ENCODE data around the gene DISP1.

Gene DISP1, protein sequence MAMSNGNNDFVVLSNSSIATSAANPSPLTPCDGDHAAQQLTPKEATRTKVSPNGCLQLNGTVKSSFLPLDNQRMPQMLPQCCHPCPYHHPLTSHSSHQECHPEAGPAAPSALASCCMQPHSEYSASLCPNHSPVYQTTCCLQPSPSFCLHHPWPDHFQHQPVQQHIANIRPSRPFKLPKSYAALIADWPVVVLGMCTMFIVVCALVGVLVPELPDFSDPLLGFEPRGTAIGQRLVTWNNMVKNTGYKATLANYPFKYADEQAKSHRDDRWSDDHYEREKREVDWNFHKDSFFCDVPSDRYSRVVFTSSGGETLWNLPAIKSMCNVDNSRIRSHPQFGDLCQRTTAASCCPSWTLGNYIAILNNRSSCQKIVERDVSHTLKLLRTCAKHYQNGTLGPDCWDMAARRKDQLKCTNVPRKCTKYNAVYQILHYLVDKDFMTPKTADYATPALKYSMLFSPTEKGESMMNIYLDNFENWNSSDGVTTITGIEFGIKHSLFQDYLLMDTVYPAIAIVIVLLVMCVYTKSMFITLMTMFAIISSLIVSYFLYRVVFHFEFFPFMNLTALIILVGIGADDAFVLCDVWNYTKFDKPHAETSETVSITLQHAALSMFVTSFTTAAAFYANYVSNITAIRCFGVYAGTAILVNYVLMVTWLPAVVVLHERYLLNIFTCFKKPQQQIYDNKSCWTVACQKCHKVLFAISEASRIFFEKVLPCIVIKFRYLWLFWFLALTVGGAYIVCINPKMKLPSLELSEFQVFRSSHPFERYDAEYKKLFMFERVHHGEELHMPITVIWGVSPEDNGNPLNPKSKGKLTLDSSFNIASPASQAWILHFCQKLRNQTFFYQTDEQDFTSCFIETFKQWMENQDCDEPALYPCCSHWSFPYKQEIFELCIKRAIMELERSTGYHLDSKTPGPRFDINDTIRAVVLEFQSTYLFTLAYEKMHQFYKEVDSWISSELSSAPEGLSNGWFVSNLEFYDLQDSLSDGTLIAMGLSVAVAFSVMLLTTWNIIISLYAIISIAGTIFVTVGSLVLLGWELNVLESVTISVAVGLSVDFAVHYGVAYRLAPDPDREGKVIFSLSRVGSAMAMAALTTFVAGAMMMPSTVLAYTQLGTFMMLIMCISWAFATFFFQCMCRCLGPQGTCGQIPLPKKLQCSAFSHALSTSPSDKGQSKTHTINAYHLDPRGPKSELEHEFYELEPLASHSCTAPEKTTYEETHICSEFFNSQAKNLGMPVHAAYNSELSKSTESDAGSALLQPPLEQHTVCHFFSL (N-terminal part only)

DNA sequence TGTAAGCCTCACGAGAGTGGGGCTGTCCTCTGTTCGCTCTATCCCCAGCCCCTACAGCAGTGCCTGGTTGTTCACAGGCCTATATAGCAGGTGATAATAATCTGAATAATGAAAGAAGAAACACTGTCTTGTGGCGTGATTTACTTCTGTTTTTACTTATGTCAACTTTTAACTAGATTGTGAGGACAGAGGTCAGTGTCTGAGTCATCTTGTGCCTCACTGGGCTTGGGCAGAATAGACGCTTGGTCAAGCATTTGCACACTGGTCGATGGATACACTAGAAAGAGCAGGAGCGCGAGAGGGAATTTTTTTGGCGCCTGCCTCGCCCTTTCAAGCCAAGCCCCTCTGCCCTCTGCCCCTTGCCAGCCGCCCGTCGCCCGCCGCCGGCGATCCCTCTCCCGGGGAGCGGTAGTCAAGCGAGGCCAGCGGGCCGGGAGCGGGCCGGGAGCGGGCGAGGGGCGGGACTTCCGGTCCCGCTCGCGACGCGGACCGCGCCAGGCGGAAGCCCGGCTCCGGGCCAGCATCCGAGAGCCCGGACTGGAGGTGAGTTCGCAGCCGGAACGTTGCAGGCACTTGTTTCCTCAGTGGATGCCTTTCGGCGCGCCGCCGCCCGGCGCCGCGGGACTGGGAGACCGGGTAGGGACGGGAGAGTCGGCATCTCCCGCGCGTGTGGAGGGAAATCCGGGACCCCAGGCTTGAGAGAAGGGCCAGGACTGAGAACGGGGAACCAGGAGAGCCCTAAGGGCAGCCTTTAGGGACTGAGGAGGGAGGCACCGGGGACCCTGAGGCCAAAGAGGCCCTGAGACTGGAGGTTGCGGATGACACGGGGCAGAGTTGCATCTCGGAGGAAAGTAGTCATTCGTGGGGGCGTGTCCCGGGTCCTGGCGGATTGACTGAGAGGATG lies at the start of gene DISP1:
Gene DISP1 (plus strand): TSS at position 504 of the 904 bp plus-strand sequence. CDS start 127,785 bp downstream, outside the sequence.
- peak; percentile 73 to 76 for DNase-seq

DNA sequence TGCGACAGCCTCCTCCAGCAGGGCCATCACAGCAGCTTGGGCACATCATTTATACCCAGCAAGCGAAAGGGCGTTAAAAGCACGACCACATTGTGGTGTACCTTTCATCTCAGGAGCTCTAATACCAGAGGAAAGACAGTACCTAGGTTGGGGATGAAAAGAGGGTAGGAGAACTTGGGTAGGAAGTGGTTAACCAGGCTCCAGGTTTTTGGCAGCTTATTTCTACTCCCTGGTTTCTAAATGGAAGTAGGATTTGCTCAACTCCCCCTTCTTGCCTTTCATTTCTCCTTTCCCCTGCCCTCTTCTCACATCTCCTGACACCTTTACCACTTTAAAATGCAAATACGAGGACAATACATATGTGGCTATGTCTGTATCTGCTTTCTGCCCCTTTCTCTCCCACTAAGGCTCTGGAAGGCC lies 47.7 kb upstream of the DISP1 start:
- no peak for DNase-seq

DNA sequence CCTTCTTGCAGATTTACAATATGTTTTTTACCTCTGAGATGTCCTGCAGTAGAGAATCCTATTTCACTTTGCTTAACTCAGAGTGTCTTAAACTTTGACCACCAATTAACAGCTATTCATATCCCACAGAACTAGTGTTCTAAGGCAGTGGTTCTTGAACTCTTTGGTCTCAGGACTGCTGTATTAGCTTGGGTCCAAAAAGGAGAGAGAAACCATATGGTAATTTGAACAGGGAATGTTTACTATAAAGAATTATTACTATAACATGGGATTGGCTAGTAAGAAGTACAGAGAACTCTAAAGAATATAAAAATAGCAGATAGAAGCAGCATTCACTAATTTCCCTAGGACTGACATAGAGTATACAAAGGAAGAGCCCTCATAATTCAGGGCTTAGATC lies 46.2 kb upstream of the DISP1 start:
- DNase-seq, result no peak

DNA sequence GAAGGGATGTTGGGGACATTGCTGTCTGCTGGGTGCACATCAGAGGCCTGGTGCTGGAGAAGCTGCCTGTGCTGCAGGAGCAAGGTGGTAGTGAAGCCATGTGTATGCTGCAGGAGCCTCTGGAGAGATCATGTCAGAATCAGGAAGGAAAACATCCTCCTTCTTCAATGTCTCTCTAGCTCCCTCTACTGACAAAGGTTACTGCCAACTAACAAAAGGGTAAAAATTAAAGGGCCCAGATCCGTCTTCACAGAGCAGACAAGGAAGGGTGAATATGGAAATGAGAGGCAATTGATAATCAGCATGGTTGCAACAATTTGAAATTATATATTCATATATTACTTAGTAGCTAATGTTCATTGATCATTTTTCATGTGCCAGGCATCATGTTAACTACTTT lies 45.7 kb upstream of the DISP1 start:
- DNase-seq, result no peak

DNA sequence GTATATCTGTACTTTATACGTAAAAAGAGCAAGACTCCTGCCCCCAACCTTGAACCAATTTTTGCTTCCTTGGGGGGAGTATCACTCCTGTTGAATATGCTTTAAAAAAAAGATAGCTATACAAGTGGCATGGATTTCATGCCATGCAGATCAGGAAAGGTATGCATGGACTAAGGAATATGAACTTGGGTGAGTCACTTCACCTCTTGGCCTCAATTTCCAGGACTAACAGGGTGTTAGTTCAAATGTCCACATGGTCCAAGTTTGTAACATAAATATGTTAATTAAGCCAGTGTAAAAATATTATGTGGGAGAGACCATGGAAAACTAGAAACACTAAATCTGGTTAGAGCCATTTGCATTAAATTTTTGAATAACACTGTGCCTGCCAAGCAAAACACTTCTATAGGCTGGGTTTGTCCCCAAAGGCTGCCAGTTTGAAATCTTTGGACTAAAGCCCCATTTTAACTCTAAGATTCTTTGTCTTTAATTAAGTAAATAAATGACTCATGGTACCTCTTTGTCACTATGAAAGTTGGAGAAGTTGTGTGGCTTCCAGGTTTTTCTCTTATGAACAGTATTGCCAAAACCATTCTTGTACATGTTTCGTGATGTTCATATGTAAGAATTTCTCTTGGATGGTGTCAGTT lies 44.7 kb upstream of the DISP1 start:
- no peak for DNase-seq

DNA sequence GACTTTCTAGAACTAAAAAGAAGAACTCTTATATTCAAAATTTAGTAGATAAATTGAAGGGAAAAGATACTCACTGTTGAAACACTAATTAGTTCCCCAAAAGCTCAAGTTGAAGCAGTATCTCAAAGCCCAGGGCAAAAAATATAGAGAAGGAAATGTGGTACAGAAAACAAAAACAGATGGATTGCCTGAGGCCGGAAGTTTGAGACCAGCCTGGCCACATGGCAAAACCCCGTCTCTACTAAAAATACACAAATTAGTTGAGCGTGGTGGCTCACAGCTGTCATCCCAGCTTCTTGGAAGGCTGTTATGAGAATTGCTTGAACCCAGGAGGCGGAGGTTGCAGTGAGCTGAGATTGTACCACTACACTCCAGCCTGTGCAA lies 41.9 kb upstream of the DISP1 start:
- peak in 1 of 2 donors; percentile 39 for DNase-seq

DNA sequence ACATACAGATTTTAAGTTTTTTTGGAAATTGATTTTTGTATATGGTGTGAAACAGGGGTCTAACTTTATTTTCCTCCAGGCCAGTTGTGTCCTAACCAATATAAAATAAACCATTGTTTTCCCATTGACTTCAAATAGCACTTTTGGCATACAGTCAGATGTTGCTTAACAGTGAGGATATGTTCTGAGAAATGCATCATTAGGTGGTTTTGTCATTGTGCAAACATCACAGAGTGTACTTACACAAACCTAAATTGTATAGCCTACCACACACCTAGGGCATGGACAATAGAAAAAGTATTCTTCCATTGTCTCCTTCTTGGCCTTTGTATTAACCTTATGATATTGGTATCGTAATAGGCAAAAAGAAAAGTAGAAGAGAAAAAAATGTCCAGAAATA lies 37.4 kb upstream of the DISP1 start:
- no peak for DNase-seq

DNA sequence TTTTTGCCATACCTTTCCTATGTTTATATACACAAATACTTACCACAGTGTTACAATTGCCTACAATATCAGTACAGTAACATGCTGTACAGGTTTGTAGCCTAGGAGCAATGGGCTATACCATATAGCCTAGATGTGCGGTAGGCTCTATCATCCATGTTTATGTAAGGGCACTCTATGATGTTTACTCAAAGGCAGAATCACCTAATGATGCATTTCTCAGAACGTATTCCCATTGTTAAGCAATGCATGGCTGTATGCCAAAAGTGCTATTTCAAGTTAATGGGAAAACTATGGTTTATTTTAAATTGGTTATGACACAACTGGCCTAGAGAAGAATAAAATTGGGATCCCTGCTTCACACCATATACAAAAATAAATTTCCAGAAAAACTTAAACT lies 36.9 kb upstream of the DISP1 start:
- DNase-seq, result no peak

DNA sequence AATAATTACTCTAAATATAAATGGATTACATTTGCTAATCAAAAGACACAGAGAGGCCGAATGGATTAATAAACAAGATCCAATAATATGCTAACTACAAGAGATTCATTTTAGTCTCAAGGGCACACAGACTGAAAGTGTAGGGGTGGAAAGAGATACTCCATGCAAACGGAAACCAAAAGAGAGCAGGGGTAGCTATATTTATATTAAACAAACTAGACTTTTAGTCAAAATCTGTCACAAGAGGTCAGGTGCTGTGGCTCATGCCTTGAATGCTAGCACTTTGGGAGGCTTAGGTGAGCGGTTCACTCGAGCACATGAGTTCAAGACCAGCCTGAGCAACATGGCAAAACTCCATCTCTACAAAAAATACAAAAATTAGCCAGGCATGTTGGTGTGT lies 33.6 kb upstream of the DISP1 start:
- no peak for DNase-seq

DNA sequence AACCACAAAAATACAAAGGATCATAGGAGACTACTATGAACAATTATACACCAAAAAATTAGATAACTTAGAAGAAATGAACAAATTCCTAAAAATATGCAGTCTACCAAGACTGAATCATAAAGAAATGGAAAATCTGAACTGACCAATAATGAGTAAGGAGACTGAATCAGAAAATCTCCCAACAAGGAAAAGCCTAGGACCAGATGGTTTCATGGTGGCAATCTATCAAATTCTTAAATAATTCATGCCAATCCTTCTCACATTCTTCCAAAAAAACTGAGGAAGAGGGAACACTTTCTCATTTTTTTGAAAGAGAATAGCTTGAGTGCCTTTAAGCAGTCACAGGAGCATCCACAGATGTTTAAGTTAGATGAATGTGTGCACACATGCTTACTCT lies 31.8 kb upstream of the DISP1 start:
- DNase-seq, result no peak

DNA sequence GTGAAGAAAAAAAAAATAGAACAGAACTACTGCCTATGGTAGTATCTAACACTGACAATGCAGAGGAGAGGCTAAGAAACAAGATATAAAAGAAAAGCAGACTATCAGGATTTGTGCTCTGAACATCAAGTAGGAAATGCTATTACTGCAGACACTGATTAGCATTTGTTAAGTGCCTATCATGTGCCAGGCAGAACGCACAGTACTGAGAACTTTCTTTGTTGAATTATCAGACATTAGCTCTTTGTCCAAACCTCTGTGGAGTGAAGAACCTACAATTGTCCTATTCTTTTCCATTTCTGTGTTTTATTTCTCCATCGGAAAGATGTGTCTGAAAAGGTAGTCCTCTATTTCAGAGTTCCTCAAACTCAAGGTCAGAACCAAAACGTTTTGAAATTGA lies 30.5 kb upstream of the DISP1 start:
- DNase-seq, result no peak

DNA sequence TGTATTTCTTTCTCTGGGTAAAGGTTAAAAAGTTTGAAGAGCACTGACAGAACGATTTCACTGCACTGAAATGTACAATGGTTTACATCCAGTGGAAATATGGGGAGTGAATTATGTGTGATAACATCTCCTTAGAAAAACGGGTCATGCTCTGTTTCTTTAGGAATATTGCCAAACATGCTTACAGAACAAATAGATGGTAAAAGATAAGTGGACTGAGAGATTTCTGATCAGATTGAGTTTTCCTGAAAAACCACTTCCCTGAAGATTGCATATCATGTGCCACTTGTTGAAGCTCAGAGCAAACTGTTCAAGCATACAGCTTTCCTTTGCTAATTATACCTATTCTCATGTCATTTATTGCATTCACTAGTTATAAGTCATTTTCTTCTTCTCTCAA lies 29.9 kb upstream of the DISP1 start:
- no peak for DNase-seq

DNA sequence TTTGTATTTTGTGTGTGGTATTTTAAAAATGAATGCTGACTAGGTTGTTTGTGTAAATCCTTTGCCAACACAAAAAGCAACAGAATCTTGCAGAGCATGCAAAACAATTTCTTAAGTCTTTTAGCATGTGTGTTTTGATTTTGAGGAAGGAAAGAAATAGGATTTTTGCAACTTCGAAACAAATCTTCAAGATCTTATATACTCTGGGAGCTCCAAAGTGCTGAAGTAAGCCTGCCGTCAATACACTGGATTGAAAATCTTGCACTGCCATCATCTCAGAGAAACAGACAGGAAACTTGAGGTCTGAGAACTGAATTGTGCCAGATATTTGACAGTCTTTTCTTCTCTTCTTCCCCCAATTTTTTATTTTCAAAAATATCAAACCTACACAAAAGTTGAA lies 29.3 kb upstream of the DISP1 start:
- DNase-seq, result no peak

DNA sequence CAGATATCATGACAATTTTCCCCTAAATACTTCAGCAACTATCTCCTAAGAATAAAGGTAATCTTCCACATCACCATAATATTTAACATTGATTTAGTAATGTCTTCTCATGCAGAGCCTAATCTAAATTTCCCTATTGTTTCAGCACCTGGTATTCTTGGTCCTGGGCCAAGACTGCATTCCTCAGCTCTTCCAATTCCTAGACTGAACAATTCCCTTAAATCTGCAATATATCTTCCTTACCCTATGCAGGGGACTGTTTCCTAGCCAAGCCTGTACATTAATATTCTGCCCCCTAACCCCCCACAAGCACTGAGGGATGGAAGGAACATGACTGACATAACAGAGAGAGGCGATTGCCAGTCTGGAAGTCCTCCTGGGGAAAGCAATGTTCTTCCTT lies 28.7 kb upstream of the DISP1 start:
- no peak for DNase-seq

DNA sequence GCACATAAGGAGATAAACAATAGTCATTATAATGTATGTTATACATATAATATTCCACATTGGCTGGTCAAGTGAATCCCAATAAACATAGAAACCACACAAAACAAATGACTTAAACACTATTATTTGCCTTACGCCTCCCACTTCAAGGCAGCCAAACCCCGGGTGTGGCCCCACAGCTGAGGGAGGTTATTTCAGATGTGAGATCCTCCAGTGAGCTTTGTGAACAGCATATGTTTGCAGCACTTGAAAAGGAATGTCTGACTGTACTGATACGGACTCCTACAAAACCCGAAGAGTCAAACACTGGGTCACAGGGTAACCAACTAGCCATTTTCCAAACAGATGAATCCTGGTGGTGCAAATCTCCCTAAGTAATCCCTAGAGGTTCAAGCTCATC lies 27.1 kb upstream of the DISP1 start:
- DNase-seq, result no peak

DNA sequence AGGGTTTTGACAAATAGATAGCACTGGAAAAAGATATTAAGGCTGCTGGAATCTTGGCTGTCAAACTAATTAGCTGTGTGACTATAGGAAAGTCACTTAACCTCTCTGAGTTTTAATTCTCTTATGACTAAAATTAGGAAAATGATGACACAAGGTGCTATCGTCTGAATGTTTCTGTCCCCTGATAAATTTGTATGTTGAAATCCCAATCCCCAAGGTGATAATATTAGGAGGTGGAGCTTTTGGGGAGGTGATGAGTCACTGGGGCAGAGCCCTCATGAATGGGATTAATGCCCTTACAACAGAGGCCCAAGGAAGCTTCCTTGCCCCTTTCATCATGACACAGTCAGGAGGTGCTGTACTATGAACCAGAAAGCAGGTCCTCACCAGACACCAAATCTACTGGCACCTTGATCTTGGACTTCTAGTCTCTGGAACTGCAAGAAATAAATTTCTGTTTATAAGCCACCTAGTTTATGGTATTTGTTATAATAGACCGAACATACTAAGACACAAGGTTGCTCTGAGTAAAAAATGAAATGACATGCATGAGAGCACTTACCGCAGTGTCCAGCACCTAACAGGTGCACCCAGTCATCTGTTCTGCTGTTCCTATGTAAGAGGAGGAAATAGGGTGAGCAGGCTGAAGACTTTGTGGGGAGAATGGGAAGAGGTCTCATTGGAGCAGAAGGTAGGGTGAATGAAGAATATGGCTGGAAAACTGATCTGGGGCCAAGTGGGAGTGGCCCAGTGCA lies 26.3 kb upstream of the DISP1 start:
- no peak for DNase-seq

DNA sequence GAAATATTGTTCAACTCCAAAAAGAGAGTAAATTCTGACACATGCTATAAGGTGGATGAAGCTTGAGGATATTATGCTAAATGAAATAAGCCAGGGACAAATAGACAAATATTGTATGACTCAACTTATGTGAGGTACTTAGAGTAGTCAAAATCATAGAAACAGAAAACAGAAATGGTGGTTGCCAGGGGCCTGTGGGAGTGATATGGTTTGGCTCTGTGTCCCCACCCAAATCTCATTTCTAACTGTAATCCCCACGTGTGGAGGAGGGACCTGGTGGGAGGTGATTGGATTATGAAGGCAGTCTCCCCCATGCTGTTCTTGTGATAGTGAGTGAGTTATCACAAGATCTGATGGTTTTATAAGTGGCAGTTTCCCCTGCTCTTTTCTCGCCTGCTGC lies 24.7 kb upstream of the DISP1 start:
- DNase-seq, result no peak

DNA sequence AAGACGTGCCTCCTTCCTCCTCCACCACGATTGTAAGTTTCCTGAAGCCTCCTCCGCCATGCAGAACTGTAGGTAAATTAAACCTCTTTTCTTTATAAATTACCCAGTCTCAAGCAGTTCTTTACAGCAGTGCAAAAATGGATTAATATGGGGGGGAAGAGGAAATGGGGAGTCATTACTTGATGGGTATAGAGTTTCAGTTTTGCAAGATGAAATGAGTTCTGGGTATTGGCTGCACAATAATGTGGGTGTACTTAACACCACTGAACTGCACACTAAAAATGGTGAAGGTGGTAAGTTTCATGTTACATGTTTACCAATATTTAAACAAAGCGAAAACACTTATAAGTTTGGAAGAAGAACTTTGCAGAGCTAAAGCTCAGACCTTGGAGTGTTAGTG lies 24.3 kb upstream of the DISP1 start:
- DNase-seq, result no peak

DNA sequence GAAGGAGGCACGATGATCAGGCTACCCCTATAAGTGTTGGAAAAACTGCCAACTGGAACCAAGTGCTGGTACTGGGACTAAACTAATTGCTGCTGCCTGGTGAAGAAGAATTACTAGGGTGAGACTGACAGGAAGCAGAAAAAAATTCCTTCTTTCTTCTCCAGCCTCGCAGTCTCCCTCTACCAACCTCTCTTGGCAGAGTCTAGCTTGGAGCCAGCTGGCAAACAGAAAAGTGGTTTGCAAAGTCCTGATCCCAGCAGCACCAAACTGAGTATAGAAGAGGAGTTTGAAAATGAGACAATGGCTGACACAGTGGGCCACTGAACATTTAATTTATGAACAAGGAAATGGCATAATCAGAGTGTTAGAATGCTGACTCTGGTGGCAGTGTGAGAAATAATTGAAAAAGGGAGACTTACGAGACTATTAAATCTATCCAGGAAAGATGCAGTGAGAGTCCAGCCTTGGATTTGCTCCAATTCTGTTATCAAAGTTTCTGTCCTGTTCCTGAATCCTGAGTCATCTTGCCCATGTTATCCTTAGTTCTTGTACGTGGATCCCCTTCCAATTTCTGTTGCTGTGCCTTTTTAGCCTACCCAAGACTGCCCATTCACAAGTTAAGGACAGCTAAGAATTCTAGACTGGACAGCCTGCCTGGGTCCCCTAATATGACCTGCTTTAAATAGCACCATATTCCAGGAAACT lies 23.7 kb upstream of the DISP1 start:
- no peak for DNase-seq

DNA sequence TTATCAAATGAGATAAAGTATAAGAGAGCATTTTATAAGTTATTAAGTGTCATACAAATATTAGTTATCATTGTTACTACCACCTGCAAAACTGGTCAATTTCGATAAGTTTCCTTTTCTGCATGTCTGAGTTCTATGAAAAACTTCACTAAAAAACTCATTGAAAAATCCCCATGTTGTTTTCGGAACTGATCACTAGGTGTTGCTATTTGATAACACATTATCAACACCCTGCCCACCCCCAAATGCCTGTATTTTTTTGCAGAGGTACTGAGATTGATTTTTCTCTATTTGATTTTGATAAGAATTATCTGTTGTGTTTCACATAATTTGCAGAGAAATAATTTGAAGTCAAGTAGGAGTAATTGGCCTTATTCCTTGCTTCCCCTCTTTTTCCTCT lies 22.1 kb upstream of the DISP1 start:
- DNase-seq, result peak in 1 of 2 donors; percentile 17

All from CD4-positive, alpha-beta T cell treated with Interleukin-1 beta for 1 hour (primary cell).